IMR-90 (cell line): Measurements from ENCODE around the gene MYT1. TPM values are rescaled to one million over a fixed set of nuclear protein-coding genes. Genes with fewer than 3 reads are reported as not detected.

Experiments
- ATAC-seq: fragments of 200-7000 bp; cut with Tn5 transposase; 2 replicates; pipeline ENCODE4 v1.9.1; 2020; ENCODE audit warnings: low read depth, mild to moderate bottlenecking, moderate library complexity
- BruUV-seq: library from RNA; stranded (reverse); fragments of 400-500 nt; replicated peaks from 2 replicates; lab custom pipeline; 2021; lab: Mats Ljungman, UMichigan
- CTCF ChIA-PET: fragments of 300-600 bp; formaldehyde crosslinking; extraction: SDS; loops from one replicate; lab custom pipeline; 2021; ENCODE audit warnings: antibody characterized with exemption; lab: Yijun Ruan, JAX
- POLR2A ChIA-PET: fragments of 300-600 bp; sonication (Branson Sonifier 250); formaldehyde crosslinking; loops from one replicate; lab custom pipeline; 2022; ENCODE audit warnings: antibody characterized with exemption; ENCODE audit not compliant: unreplicated experiment; lab: Charles Lee
- DNase-seq: peaks from one replicate; pipeline ENCODE4 v3.0.0; 2013
- H2AFZ ChIP-seq: replicated peaks from 2 replicates; pipeline ENCODE3; 2013; ENCODE audit warnings: low read length, mild to moderate bottlenecking; ENCODE audit not compliant: poor library complexity
- H2AK5ac ChIP-seq: 2 replicates; pipeline ENCODE4 v1.6.1; 2013; ENCODE audit warnings: low read depth, low read length, inconsistent platforms
- H2AK9ac ChIP-seq: replicated peaks from 2 replicates; pipeline ENCODE3; 2013; ENCODE audit warnings: mild to moderate bottlenecking, low read depth, low read length, moderate library complexity; ENCODE audit not compliant: poor library complexity
- H2BK120ac ChIP-seq: 2 replicates; pipeline ENCODE4 v1.6.1; 2013; ENCODE audit warnings: low read depth, low read length, inconsistent platforms
- H2BK15ac ChIP-seq: 3 replicates; pipeline ENCODE4 v1.6.1; 2013; ENCODE audit warnings: low read depth, low read length, inconsistent platforms
- H2BK20ac ChIP-seq: 2 replicates; pipeline ENCODE4 v1.6.1; 2013; ENCODE audit warnings: low read depth, mild to moderate bottlenecking, inconsistent platforms, low read length, moderate library complexity
- H2BK5ac ChIP-seq: 2 replicates; pipeline ENCODE4 v1.6.1; 2013; ENCODE audit warnings: mild to moderate bottlenecking, low read depth, low read length, inconsistent platforms; ENCODE audit not compliant: poor library complexity, severe bottlenecking
- H3K14ac ChIP-seq: replicated peaks from 2 replicates; pipeline ENCODE4 v1.6.1; 2013; ENCODE audit warnings: low read depth, low read length, inconsistent platforms
- H3K18ac ChIP-seq: 2 replicates; pipeline ENCODE4 v1.6.1; 2013; ENCODE audit warnings: low read depth, low read length, control low read depth
- H3K23ac ChIP-seq: 2 replicates; pipeline ENCODE4 v1.6.1; 2013; ENCODE audit warnings: low read depth, low read length, inconsistent platforms
- H3K27ac ChIP-seq: 2 replicates; pipeline ENCODE4 v1.5.1; 2013; ENCODE audit warnings: mild to moderate bottlenecking, control low read depth, low read length; ENCODE audit not compliant: insufficient read depth
- H3K27me3 ChIP-seq: 2 replicates; pipeline ENCODE4 v1.6.1; 2013; ENCODE audit warnings: low read length; ENCODE audit not compliant: control insufficient read depth, insufficient read depth
- H3K36me3 ChIP-seq: 2 replicates; pipeline ENCODE4 v1.6.1; 2013; ENCODE audit warnings: low read length, mixed read lengths; ENCODE audit not compliant: control insufficient read depth, insufficient read depth
- H3K4ac ChIP-seq: 2 replicates; pipeline ENCODE4 v1.6.1; 2013; ENCODE audit warnings: low read depth, low read length, inconsistent platforms
- H3K4me1 ChIP-seq: 2 replicates; pipeline ENCODE4 v1.6.1; 2013; ENCODE audit warnings: low read length, mixed read lengths; ENCODE audit not compliant: control insufficient read depth, insufficient read depth
- H3K4me2 ChIP-seq: 2 replicates; pipeline ENCODE4 v1.6.1; 2013; ENCODE audit warnings: low read depth, mild to moderate bottlenecking, control low read depth, low read length, moderate library complexity
- H3K4me3 ChIP-seq: 2 replicates; pipeline ENCODE4 v1.5.1; 2013; ENCODE audit warnings: low read depth, mild to moderate bottlenecking, control low read depth, low read length, moderate library complexity; ENCODE audit not compliant: insufficient read depth
- H3K56ac ChIP-seq: 2 replicates; pipeline ENCODE4 v1.6.1; 2013; ENCODE audit warnings: low read length, inconsistent platforms; ENCODE audit not compliant: insufficient read depth; ENCODE audit errors: extremely low read depth
- H3K79me1 ChIP-seq, 2 experiments: 2 replicates each; pipeline ENCODE4 v1.6.1; 2013; ENCODE audit warnings: low read length in 2 of 2, inconsistent platforms in 1 of 2, low read depth in 1 of 2
- H3K9ac ChIP-seq: 2 replicates; pipeline ENCODE4 v1.6.1; 2013; ENCODE audit warnings: low read depth, low read length, control low read depth
- H3K9me1 ChIP-seq: 2 replicates; pipeline ENCODE4 v1.6.1; 2013; ENCODE audit warnings: low read length, inconsistent platforms; ENCODE audit not compliant: insufficient read depth
- H3K9me3 ChIP-seq: 2 replicates; pipeline ENCODE4 v1.6.1; 2013; ENCODE audit warnings: low read length; ENCODE audit not compliant: control insufficient read depth, insufficient read depth
- H4K20me1 ChIP-seq: 2 replicates; pipeline ENCODE4 v1.6.1; 2013; ENCODE audit warnings: low read length, inconsistent platforms; ENCODE audit not compliant: insufficient read depth
- H4K5ac ChIP-seq: 2 replicates; pipeline ENCODE4 v1.6.1; 2013; ENCODE audit warnings: mild to moderate bottlenecking, low read depth, low read length, control low read depth
- H4K8ac ChIP-seq, 2 experiments: 2 replicates each; pipeline ENCODE4 v1.6.1; 2013; ENCODE audit warnings: low read depth in 2 of 2, low read length in 2 of 2, control low read depth in 1 of 2, inconsistent platforms in 1 of 2
- H4K91ac ChIP-seq: 2 replicates; pipeline ENCODE4 v1.6.1; 2013; ENCODE audit warnings: low read depth, low read length, inconsistent platforms; ENCODE audit not compliant: insufficient read depth
- BHLHE40 ChIP-seq: fragments of 150-350 bp; IDR thresholded peaks from 2 replicates; pipeline ENCODE4 v1.6.1; 2016; ENCODE audit warnings: mild to moderate bottlenecking, low read depth, low read length
- CEBPB ChIP-seq: IDR thresholded peaks from 2 replicates; pipeline ENCODE4 v1.6.1; 2012; ENCODE audit warnings: low read depth, low read length, improper control_type of control experiment
- CHD1 ChIP-seq: IDR thresholded peaks from 2 replicates; pipeline ENCODE4 v1.6.1; 2012; ENCODE audit warnings: low read depth, low read length, improper control_type of control experiment
- ELK1 ChIP-seq: fragments of 150-350 bp; IDR thresholded peaks from 2 replicates; pipeline ENCODE4 v1.6.1; 2016; ENCODE audit warnings: low read depth, mild to moderate bottlenecking, low read length, moderate library complexity, borderline replicate concordance
- FOS ChIP-seq: fragments of 150-350 bp; IDR thresholded peaks from 2 replicates; pipeline ENCODE4 v1.6.1; 2016; ENCODE audit warnings: low read depth, low read length
- MAFK ChIP-seq: IDR thresholded peaks from 2 replicates; pipeline ENCODE4 v1.6.1; 2012; ENCODE audit warnings: low read depth, low read length, improper control_type of control experiment
- MAZ ChIP-seq: IDR thresholded peaks from 2 replicates; pipeline ENCODE4 v1.6.1; 2012; ENCODE audit warnings: low read depth, mild to moderate bottlenecking, low read length, improper control_type of control experiment, moderate library complexity, borderline replicate concordance
- MXI1 ChIP-seq: IDR thresholded peaks from 2 replicates; pipeline ENCODE4 v1.6.1; 2012; ENCODE audit warnings: low read depth, mild to moderate bottlenecking, low read length, moderate library complexity, borderline replicate concordance
- NFE2L2 ChIP-seq: fragments of 150-350 bp; IDR thresholded peaks from 2 replicates; pipeline ENCODE4 v1.6.1; 2016; ENCODE audit warnings: low read depth, mild to moderate bottlenecking, low read length
- POLR2A ChIP-seq: IDR thresholded peaks from 2 replicates; pipeline ENCODE4 v1.6.1; 2012; ENCODE audit warnings: mild to moderate bottlenecking, low read depth, low read length
- RAD21 ChIP-seq: IDR thresholded peaks from 2 replicates; pipeline ENCODE4 v1.6.1; 2012; ENCODE audit warnings: low read length, improper control_type of control experiment
- RCOR1 ChIP-seq: IDR thresholded peaks from 2 replicates; pipeline ENCODE4 v1.6.1; 2012; ENCODE audit warnings: mild to moderate bottlenecking, low read length, improper control_type of control experiment; ENCODE audit not compliant: insufficient replicate concordance
- RFX5 ChIP-seq: IDR thresholded peaks from 2 replicates; pipeline ENCODE4 v1.8.0; 2012; ENCODE audit warnings: low read depth, mild to moderate bottlenecking, low read length, moderate library complexity
- SMC3 ChIP-seq: fragments of 150-350 bp; IDR thresholded peaks from 2 replicates; pipeline ENCODE4 v1.6.1; 2016; ENCODE audit warnings: low read depth, mild to moderate bottlenecking, antibody characterized with exemption, low read length, moderate library complexity
- WGBS, 2 experiments: methylation state at CpG; one replicate each; pipeline versions ENCODE4 v1.1.5 to v1.1.7; 2013; ENCODE audit warnings: missing lambda C conversion rate in 2 of 2; ENCODE audit not compliant: insufficient read length in 1 of 2; ENCODE audit errors: extremely low coverage in 2 of 2; 5-methylcytosine and 5-hydroxymethylcytosine counted together
- dilution Hi-C: fragments of 300-500 bp; cut with HindIII; formaldehyde crosslinking; loops from one replicate; pipeline ENCODE4 v1.14.3; 2018; ENCODE audit warnings: low sequenced_read_pairs; ENCODE audit not compliant: unreplicated experiment
- in situ Hi-C: fragments of 300-500 bp; cut with MboI; formaldehyde crosslinking; loops from 3 replicates; pipeline ENCODE4 v1.14.3; 2019; ENCODE audit warnings: low sequenced_read_pairs, inconsistent platforms, mixed read lengths
- intact Hi-C: fragments of 100-400 bp; cut with micrococcal nuclease; formaldehyde crosslinking; loops from 2 replicates; pipeline ENCODE4 v1.10.0; 2022
- polyA plus RNA-seq, 3 experiments: library from polyadenylated mRNA; depleted of rRNA; stranded (reverse); fragments of >200 nt; gene quantifications; 2 replicates each; pipeline ENCODE4 v1.2.3, GENCODE V29; 2012; ENCODE audit warnings: low replicate concordance in 1 of 3
- total RNA-seq: library from RNA; depleted of rRNA; stranded (reverse); fragments of >200 nt; gene quantifications from 2 replicates; pipeline ENCODE4 v1.2.3, GENCODE V29; 2012
- TF ChIP-seq, protein P1 (sequence below): fragments of 150-350 bp; IDR thresholded peaks from 2 replicates; pipeline ENCODE4 v1.6.1; 2017; ENCODE audit warnings: mild to moderate bottlenecking, antibody characterized with exemption, low read length, low read depth
- TF ChIP-seq, protein P2 (sequence below): conservative IDR thresholded peaks from 2 replicates; pipeline ENCODE4 v1.5.1; 2012; ENCODE audit warnings: mild to moderate bottlenecking, low read depth, low read length, improper control_type of control experiment

Gene MYT1
- total and polyA plus RNA-seq, 2 of the 4 experiments (the other 2 are of a cell fraction) = not detected

DNA sequence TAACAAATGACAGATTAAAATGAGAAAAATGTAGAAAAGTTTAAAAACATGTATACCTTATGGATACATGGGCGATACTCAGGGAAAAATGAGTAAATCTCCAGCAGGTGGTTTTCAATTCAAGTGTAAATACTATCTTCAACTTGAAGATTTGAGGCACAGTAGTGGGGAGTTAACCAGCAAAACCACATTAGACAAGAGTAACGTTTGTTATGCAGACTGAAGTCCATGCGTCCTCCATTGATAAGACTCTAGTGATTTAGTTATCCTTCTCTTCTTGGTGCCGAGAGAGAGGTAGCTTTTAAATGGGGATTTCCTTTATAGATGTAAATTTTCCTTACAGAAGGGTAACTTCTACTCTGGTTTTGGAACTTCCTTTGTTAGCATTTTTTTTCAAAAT is 119.4 kb downstream of the MYT1 start:
- BruUV-seq = no TSS peak
- Histone ChIP-seq H3K36me3 (no peaks in the 10 kb centered on the region), H3K9me3 (no peaks in the 10 kb centered on the region), H4K5ac (no peak overlapping the region), H3K56ac (no peak overlapping the region), H3K23ac (no peak overlapping the region), H3K4me1 (no peaks in the 10 kb centered on the region), H3K79me1 (no peaks in the 10 kb centered on the region), H3K4me2 (no peak overlapping the region), H3K9ac (no peak overlapping the region), H3K9me1 (no peaks in the 10 kb centered on the region), H2BK15ac (no peak overlapping the region), H2AK9ac (no peak overlapping the region), H2BK120ac (no peak overlapping the region), H2BK5ac (no peak overlapping the region), H2AFZ (no peak overlapping the region), H3K18ac (no peak overlapping the region), H4K91ac (no peak overlapping the region), H2BK20ac (no peak overlapping the region), H3K14ac (no peak overlapping the region), H3K27ac (no peak overlapping the region), H4K8ac (no peak overlapping the region), H3K4me3 (no peak overlapping the region), H4K20me1 (no peaks in the 10 kb centered on the region), H2AK5ac (no peak overlapping the region), H3K4ac (no peak overlapping the region), H3K27me3 (peaks cover 3% of the 10 kb centered on the region; the same call in 1 of the 2 replicates)
- in situ Hi-C loops = no loop called here
- WGBS, 2 experiments = no CpG with 5 or more reads among the region's 4 CpGs
- TF ChIP-seq, protein P1, sequence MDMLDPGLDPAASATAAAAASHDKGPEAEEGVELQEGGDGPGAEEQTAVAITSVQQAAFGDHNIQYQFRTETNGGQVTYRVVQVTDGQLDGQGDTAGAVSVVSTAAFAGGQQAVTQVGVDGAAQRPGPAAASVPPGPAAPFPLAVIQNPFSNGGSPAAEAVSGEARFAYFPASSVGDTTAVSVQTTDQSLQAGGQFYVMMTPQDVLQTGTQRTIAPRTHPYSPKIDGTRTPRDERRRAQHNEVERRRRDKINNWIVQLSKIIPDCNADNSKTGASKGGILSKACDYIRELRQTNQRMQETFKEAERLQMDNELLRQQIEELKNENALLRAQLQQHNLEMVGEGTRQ = no peak
- TF ChIP-seq CHD1 (no peak), SMC3 (no peak), ELK1 (no peak), MAZ (no peak), MXI1 (no peak), RCOR1 (no peak), MAFK (no peak), RFX5 (no peak), RAD21 (no peak), NFE2L2 (no peak), BHLHE40 (no peak), FOS (no peak), POLR2A (no peak), CEBPB (no peak)
- TF ChIP-seq, protein P2, sequence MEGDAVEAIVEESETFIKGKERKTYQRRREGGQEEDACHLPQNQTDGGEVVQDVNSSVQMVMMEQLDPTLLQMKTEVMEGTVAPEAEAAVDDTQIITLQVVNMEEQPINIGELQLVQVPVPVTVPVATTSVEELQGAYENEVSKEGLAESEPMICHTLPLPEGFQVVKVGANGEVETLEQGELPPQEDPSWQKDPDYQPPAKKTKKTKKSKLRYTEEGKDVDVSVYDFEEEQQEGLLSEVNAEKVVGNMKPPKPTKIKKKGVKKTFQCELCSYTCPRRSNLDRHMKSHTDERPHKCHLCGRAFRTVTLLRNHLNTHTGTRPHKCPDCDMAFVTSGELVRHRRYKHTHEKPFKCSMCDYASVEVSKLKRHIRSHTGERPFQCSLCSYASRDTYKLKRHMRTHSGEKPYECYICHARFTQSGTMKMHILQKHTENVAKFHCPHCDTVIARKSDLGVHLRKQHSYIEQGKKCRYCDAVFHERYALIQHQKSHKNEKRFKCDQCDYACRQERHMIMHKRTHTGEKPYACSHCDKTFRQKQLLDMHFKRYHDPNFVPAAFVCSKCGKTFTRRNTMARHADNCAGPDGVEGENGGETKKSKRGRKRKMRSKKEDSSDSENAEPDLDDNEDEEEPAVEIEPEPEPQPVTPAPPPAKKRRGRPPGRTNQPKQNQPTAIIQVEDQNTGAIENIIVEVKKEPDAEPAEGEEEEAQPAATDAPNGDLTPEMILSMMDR = no peak
- ChIA-PET CTCF (no interaction called here), POLR2A (no interaction called here)
- intact Hi-C loops = no loop called here
- dilution Hi-C loops = no loop called here
- no peak for DNase-seq
- no peak for ATAC-seq
